G401 (cell line): ENCODE data around the gene DTNB. TPM values are rescaled to one million over a fixed set of nuclear protein-coding genes. Genes with fewer than 3 reads are reported as not detected.

Source experiments
- DNase-seq: peaks from one replicate; pipeline ENCODE4 v3.0.0-alpha.2; 2015; ENCODE audit warnings: low spot score
- in situ Hi-C: cut with HindIII; loops from 2 replicates; pipeline ENCODE4 v1.10.0; 2016; ENCODE audit warnings: low sequenced_read_pairs, mixed read lengths
- total RNA-seq: library from RNA; depleted of rRNA; stranded (reverse); fragments of >200 nt; shearing (Covaris generic); gene quantifications from 2 replicates; pipeline ENCODE4 v1.2.3, GENCODE V29; 2014

The DTNB gene
- total RNA-seq, 1 experiment from 2014 or later: 21.2 TPM

- in situ Hi-C loops: no loop called here
- no peak for DNase-seq
Observed at GRCh38 chr2:25371253-25372241, 301.8 kb downstream of the DTNB start.

DNA sequence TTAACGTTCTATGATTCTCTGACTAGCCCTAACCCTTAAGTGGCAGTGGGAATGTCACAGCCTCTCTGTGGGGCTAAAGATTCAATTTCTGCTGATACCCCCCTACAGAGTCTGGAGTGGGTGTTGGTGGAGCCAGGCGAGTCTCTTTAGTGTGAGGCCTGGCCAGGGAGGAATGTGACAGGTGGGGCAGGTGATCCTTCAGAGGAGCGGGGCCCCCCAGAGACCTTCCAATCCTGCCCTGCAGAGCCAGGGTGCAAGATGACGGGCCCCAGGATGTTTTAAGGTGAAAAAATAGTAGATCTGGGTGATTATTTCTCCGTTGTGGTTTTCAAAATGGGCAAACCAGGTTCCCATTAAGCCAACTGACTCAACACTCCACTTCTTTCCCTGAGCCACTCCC lies 303.5 kb downstream of the DTNB start:
- in situ Hi-C loops: no loop called here
- DNase-seq: no peak

DNA sequence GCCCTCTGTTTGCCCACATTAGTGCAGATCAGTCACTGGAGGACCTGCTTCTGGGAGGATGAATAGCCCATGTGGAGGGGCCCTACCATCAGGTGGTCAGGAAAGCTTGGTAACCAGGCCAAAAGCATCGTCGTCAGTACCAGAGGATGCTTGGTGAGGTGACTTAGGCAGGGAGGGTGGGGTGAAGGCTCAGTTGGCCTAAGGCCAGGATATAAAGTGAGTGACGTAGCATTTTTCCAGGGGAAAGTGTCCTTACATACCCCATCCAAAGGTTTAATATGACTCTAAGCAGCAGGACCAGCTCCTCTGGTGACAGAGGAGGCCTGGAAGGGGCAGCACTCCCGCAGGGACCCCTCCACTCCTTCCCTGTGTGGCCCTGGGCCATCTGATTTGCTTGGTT lies 303.9 kb downstream of the DTNB start:
- no peak for DNase-seq
- in situ Hi-C loops: no loop called here

- in situ Hi-C loops: no loop called here
- DNase-seq: no peak
Observed at GRCh38 chr2:25368660-25369059, 304.7 kb downstream of the DTNB start.

DNA sequence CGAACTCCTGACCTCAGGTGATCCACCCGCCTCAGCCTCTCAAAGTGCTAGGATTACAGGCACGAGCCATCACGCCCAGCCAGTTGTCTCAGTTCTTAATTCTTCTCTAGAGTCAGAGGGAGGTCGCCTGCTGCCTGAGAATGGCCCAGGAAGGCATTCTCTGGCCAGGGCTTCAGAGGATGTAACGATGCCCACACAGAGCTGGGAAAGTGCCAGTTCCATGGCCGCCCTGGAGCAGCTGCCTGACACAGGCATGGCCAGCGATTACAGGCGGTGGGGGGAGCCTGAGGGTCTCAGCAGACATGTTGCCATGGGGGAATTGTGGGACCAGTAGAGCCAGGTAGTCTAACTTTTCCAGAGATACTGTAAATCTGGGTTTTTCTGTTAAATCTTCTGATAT lies 306.1 kb downstream of the DTNB start:
- DNase-seq: peak; percentile 50
- in situ Hi-C loops: no loop called here

GRCh38 chr2:25366629-25367028 lies 306.7 kb downstream of the DTNB start:
- DNase-seq: no peak
- in situ Hi-C loops: no loop called here

DNA sequence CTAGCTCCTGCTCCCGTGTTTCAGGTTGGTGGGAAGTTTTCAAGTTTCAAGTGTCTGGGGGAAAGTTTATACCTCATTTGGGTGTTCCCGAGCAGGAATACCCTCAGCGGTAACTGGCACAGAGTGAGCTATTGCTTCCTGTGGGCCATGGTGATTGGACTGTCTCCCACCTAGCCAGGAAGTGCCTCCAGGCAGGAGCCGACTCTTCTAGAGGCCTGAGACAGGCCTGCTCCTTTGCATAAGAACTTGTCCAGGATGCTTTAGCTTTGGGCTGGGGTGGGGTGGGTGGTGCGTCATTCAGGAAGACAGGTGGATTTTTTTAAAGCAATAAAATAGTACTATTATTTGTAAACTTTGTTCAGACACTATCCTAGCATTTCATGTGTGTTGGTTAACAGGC lies 308.1 kb downstream of the DTNB start:
- in situ Hi-C loops: no loop called here
- no peak for DNase-seq

DNA sequence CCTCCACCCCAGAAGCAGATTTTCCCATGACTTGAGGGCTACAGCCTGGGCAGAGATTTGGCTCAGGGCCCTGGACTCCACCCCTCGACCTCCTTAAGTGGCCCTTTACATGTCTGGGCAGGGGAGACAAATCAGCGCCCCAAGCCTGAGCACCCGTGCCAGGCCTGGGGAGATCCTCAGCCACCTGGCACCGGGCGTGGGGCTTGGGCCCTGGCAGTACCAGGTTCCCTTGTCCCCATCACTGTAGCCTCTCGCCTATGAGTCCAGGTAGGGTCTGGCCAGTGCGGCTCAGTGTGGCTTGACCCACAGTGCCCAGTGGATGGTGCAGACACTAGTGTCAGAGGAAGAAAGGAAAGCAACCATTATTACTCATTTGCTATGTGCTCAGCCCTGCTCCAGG lies 309.6 kb downstream of the DTNB start:
- no peak for DNase-seq
- in situ Hi-C loops: no loop called here

- in situ Hi-C loops: no loop called here
- DNase-seq: no peak
Observed at GRCh38 chr2:25362434-25363145, 310.8 kb downstream of the DTNB start.

DNA sequence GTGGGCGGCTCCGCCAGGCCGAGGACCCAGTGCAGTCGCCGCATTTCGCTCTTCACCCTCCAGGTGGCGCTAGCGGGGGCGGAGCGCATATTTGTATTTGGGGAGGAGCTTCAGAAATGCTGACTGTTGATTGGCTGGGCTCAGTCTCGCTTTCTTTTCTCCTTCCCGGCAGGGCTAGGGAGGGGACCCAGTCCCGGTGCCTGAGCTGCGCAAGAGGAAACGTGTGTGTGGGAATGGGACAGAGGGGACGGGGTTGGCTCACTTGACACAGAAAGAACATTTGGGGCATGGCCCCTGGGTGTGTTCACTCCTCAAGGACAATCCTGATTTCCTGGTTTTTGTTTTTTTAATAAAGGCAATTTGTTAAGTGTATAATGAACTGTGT lies 311.3 kb downstream of the DTNB start:
- in situ Hi-C loops: no loop called here
- peak; percentile 96 for DNase-seq

DNA sequence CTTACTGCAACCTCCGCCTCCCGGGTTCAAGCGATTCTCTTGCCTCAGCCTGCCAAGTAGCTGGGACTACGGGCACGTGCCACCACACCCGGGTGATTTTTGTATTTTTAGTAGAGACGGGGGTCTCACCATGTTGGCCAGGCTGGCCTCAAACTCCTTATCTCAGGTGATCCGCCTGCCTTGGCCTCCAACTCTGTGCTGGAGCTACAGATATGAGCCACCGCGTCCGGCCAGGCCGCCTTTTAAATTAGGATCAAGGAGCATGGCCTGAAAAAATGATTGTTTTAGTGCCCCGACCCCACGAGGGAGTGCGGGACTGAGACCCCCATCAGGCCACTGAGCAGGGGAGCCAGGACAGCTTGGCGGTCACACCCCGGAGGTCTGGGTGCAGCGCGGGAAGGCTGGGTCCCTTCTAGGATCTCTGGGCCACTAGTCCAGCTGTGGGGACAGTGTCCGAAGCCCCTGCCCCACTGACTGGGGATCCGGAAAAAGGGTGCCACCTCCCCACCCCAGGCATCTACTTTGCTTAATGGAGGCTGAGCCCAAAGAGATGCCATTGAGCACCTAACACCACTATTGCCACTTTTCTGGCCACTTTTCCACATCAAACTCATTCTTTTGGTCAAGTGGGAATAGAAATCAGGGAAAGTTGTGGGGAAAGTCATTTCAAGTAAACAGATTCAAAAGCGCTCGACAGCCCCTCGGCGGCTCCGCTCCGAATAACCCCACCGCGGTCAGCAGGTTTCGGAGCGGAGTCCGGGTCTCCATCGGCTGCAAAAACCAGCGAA lies 311.9 kb downstream of the DTNB start:
- no peak for DNase-seq
- in situ Hi-C loops: no loop called here

- DNase-seq: no peak
- in situ Hi-C loops: no loop called here
Observed at GRCh38 chr2:25358836-25359235, 314.5 kb downstream of the DTNB start.

DNA sequence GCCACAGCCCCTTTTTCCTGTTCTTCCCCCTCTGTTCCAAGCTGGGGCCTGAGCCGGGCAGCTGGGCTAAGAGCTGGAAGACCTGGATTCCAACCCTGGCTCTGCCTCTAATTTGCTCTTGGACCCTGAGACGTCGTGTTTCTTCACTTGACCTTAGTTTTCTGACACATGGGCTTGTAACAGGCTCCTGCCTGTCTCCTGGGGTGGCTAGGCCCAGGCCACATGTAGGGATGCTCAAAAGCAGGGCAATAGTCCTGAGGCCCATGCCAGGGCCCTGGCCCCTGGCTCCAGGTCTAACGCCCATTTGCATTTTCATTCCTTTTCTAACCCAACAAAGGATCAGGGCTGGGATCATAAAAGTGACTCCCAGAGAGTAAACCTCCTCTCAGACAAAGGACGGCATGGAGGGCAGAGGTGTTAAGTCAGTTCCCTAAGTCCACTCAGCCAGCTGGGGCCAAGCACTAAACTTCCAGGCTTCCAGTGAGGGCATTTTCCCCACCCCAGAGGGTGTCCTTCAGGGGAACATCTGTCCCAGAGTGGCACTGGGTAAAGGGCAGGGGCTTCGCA lies 315.0 kb downstream of the DTNB start:
- in situ Hi-C loops: no loop called here

DNA sequence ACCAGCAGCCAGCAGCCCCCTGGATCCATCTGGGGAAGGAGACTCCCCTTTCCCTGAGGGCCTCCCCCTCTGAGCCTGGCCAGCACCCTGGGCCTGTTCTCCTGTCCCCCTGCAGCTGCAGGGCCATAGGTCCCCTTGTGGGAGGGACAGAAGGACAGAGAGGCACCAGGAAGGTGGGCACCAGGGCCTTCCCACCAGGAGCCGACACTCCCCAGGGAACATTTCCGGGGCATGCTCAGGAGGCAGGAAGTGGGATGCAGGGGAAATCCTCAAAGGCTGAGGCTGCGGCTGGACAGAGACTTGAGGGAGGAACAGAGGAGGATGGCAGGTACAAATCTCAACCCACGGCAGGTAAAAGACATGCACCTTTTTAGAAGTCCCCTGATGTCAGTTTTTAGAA lies 317.3 kb downstream of the DTNB start:
- in situ Hi-C loops: no loop called here
- no peak for DNase-seq

More for the DNA sequence above, 315.0 kb downstream of the DTNB start:
- no peak for DNase-seq

GRCh38 chr2:25355270-25355669 lies 318.1 kb downstream of the DTNB start:
- DNase-seq: no peak
- in situ Hi-C loops: no loop called here

- DNase-seq: no peak
- in situ Hi-C loops: no loop called here
Observed at GRCh38 chr2:25354116-25354515, 319.3 kb downstream of the DTNB start.

DNA sequence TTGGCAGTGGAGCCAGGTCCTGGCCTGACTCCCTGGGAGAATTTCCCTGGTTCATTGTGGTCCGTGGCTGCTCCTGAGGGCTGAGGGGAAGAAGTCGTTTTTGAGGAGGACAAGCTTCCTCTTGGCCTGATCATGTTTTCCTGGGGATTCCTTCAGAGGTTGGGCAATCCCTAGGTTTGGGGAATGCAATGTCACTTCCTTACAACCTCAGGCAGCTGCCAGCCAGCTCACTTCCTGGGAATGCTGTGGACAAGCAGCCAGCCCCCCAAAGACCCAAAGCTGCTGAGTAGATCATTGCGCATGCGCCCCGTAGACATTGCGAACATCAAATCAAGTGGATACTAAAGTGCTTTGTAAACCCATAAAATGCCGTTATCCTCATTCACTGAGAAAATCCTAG lies 324.0 kb downstream of the DTNB start:
- no peak for DNase-seq
- in situ Hi-C loops: no loop called here

DNA sequence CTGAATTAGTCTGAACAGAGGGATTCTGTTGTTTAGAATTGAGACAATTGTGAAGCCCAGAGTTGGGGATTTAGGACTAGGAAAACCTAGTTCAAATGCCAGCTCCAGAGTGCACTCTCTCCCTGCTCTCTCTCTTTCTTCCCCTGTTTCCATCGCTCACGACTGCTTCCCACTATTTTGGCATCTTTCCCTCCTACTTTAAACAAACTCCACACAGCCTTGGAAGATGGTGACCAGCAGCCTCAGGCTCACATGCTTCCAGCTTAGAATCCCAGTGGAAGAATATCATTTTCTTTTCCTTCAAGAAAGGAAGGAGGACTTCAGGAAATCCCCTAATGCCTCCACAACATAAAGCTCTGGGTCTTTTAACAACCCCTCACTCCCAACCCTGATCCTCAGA lies 325.5 kb downstream of the DTNB start:
- DNase-seq: no peak
- in situ Hi-C loops: no loop called here

- no peak for DNase-seq
- in situ Hi-C loops: no loop called here
Observed at GRCh38 chr2:25347205-25347815, 326.1 kb downstream of the DTNB start.
